GM21528 (cell line): ENCODE measurements around the gene TBR1.

Source experiments
- ATAC-seq: cut with Tn5 transposase; IDR thresholded peaks from one replicate; pipeline ENCODE4 v1.9.1; 2021; ENCODE audit warnings: mild to moderate bottlenecking, moderate library complexity; ENCODE audit not compliant: unreplicated experiment, low FRiP score

TBR1 gene

GRCh38 chr2:161426455-161426921 is 10.4 kb downstream of the TBR1 start:
- no peak for ATAC-seq

- no peak for ATAC-seq
Observed at GRCh38 chr2:161426922-161427663, 11.0 kb downstream of the TBR1 start.

GRCh38 chr2:161427664-161428587 is 11.8 kb downstream of the TBR1 start:
- ATAC-seq = no peak

GRCh38 chr2:161430386-161430785 is 14.3 kb downstream of the TBR1 start:
- ATAC-seq = no peak

GRCh38 chr2:161432107-161432506 is 16.0 kb downstream of the TBR1 start:
- ATAC-seq = no peak

GRCh38 chr2:161434118-161434517 is 18.0 kb downstream of the TBR1 start:
- ATAC-seq = no peak

GRCh38 chr2:161436411-161436810 is 20.3 kb downstream of the TBR1 start:
- no peak for ATAC-seq

- no peak for ATAC-seq
Observed at GRCh38 chr2:161438598-161438997, 22.5 kb downstream of the TBR1 start.

GRCh38 chr2:161445097-161445496 is 29.0 kb downstream of the TBR1 start:
- ATAC-seq = no peak

GRCh38 chr2:161448431-161448830 is 32.3 kb downstream of the TBR1 start:
- no peak for ATAC-seq

GRCh38 chr2:161471631-161472030 is 55.5 kb downstream of the TBR1 start:
- no peak for ATAC-seq

GRCh38 chr2:161474920-161475319 is 58.8 kb downstream of the TBR1 start:
- ATAC-seq = no peak
